ENCODE results near the gene ANKRD52.

GRCh38 chr12:56267443-56268071 lies 9.4 kb upstream of the ANKRD52 start:
- no peak for TF ChIP-seq CTCF (IDR thresholded peaks at IDR 0.05; ENCODE audit: borderline replicate concordance, extremely low read depth, low read length, poor library complexity, severe bottlenecking)
- no peak for TF ChIP-seq EZH2 (IDR thresholded peaks at IDR 0.05; ENCODE audit: borderline replicate concordance, low read depth, low read length, severe bottlenecking)

All from DND-41 (cell line).